Measurements from ENCODE around the gene ZNF765.
"Not testable (repeated sequence)": the region's sequence is repeated elsewhere in the genome, so short reads cannot be mapped to it uniquely, and the experiment has no call there.

ZNF765 gene

DNA sequence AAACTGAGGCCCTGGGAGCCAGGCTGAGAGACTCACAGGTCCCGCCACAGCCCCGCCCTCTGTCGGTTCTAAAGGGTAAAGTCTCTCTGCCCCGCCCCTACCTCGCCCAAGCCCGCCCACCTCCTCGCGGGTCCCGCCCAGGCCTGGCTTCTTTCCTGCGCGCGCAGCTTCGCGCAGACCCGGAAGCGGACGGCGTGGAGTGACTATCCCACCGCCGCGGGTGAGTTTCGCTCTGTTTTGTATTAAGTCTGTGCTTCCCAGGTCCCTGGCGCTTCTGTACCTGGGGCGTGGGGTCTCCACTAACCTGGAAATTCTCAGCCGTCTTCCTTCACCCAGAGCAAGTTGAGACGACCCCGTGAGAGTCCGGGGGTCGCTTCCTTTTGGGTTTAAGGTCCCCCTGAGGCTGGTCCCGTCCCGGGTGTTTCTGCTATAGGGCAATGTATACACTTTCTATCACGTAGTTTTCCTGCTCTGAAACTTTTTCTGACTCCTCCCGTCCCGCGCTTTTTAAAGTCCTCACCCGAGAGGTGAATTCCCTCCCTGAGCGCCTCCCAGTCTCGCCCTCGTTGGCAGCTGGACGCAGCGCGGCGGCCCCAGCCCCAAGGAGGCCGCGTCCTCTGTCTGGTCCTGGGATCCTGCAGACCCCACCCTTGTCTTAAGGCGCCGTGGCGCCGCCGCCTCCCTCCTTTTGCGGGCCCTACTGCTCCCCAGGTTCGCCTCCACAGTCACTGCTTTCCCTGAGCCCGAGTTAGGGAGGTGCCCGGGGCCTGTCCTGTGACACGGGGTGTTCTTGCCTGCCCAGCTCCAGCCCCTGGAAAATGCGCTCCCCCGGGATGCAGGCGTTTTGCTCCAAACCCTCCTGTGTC, at the start of gene ZNF765:
ZNF765 (plus strand) TSS at position 176 of the 866 bp plus-strand sequence. CDS start 2,867 bp downstream, outside the sequence.
- DNase-seq, result peak; percentile 95

DNA sequence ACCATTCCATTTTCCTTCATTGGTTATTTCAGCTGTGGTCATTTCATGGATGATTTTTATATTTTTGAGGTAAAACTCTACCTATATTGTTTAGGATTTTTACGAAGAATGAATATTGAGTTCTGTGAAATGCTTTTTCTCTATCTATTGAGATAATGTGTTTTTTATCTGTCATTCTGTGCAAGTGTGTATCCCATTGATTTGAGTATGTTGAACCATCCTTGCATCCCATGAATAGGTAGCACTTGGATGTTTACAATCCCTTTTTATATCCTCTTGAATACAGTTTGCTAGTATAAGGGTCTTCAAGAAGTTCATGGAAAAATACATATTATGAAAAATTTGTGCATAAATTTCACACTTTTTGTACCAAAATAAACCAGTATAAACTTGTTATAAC, 39.2 kb upstream of the ZNF765 start:
- no peak for DNase-seq

DNA sequence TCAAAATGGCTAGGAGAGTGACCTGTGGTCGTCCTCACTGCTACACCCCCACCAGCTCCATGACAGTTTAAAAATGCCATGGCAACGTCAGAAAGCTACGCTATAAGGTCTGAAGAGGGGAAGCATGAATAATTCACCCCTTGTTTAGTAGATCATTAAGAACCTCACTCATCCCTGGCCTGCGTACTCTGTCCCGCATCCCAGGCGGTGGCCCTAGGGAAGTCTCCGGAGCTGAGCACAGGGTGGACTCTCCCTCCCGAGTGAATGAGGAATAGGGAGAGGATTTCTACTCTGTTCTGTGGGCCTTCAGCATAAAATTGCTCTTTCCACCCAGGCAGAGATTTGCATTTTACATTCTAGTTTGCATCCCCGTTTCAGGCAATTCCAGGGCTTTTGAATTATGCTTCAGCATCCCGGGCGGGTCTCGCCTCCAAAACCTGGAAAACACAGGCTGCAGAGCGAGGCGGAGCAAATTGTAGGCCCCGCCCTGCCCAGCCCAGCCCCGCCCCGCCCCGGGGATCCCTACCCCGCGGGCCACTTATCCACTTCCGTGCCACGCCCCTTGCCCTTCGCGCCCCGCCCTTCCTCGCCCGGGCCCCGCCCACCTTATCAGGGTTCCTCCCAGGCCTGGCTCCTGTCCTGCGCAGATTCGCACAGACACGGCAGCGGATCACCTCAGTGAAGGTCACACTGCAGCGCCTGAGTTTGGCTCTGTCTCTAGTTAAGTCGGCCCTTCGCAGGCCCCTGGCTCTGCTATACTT, 36.9 kb upstream of the ZNF765 start:
- DNase-seq, result no peak

DNA sequence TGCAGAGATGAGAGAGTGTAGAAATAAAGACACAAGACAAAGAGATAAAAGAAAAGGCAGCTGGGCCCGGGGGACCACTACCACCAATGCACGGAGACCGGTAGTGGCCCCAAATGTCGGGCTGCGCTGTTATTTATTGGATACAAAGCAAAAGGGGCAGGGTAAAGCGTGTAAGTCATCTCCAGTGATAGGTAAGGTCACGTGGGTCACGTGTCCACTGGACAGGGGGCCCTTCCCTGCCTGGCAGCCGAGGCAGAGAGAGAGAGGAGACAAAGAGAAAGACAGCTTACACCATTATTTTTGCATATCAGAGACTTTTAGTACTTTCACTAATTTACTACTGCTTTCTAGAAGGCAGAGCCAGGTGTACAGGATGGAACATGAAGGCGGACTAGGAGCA, 34.9 kb upstream of the ZNF765 start:
- not testable (repeated sequence) for DNase-seq

DNA sequence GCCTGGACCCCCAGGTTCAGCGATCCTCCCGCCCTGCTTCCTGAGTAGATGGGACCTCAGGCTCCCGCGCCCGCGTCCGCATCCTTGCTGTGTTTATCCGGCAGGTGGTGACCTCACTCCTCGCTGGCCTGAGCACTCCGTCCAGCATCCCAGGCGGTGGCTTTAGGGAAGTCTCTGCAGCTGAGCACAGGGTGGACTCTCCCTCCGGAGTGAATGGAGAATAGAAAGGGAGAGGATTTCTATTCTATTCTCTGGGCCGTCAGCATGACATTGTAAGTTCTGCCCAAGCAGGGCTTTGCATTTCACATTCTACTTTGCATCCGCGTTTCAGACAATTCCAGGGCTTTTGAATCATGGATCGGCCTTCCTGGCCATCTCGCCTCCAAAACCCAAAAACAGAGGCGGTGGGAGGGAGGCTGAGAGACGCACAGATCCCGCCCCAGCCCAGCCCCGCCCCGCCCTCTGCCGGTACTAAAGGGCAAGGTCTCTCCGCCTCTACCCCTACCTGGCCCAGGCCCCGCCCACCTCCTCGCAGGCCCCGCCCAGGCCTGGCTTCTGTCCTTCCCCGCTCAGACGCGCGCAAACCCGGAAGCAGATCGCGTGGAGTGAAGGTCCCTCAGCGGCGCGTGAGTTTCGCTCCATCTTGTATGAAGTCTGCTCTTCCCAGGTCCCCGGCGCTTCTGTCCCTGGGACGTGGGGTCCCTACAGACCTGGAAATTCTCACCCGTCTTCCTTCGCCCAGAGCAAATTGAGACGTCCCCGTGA, 29.6 kb upstream of the ZNF765 start, which contains the start of gene ZNF525:
ZNF525 (plus strand) TSS at position 572 of the 765 bp plus-strand sequence. CDS start 6,577 bp downstream, outside the sequence.
- DNase-seq, result peak; percentile 96

DNA sequence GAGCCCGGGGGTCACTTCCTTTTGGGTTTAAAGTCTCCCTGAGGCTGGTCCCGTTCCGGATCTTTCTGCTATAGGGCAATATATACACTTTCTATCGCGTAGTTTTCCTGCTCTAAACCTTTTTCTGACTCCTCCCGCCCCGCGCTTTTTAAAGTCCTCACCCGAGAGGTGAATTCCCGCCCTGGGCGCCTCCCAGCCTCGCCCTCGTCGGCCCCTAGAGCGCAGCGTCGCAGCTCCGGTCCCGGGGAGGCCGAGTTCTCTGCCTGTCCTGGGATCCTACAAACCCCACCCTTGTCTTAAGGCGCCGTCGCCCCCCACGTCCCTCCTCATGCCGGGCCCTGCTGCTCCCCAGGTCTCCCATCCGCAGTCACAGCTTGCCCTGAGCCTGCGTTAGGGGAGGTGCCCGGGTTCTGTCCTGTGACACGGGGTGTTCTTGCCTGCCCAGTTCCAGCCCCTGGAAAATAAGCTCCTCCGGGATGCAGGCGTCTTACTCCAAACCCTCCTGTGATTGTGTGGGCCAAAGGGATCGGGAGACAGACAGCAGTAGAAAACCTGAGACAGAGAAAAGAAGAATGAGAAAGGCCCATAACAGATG, 29.0 kb upstream of the ZNF765 start:
- DNase-seq, result peak; percentile 60

DNA sequence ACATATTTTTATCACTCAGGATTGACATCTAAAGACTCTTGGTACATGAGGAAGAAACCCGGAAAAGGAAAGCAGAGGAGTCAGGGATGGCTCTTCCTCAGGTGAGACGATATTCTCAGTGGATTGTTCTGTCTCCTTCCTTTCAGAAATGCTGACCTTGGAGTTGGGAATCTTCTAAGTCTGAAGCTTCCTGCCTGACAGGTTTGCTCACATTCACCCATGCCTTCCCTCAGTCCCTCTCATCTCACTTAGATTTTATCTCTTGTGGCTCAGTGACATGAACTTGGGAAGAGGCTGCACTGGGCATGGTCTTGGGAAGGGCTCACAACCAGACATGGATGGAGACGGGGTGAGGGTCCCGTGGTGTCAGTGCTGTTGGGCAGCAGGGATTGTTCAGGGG, 22.8 kb upstream of the ZNF765 start:
- no peak for DNase-seq

DNA sequence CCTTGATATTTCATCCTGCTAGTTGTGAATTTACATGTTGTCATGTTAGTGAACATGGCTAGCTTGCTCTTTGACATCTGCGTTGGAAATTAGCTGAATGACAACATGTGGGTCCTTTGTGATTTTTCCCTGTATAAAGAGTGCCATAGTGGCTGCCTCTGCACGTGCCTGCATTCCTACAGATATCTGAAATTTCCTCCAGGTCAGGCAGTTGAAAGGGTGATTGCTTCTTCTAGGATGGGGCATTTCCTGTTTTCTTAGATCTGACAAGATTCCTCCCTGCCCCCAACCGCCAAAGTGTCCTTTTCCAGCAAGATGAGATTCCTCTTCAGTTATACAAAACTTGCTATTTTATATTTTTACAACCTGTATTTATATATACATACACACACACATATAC, 20.7 kb upstream of the ZNF765 start:
- no peak for DNase-seq

DNA sequence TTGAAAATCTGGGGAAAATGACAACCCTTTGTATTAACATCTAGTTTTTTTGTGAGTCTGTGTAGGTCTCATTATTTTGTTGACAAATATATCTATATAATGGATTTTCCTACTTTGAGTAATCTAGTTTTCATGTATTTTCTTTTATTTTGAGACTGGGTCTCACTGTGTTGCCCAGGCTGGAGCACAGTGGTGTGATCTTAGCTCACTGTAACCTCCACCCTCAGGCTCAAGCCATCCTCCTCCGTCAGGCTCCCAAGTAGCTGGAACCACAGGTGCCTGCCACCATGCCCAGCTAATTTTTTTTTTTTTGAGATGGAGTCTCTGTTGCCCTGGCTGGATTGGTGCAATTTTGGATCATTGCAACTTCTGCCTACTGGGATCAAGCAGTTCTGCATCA, 20.2 kb upstream of the ZNF765 start:
- DNase-seq, result no peak

DNA sequence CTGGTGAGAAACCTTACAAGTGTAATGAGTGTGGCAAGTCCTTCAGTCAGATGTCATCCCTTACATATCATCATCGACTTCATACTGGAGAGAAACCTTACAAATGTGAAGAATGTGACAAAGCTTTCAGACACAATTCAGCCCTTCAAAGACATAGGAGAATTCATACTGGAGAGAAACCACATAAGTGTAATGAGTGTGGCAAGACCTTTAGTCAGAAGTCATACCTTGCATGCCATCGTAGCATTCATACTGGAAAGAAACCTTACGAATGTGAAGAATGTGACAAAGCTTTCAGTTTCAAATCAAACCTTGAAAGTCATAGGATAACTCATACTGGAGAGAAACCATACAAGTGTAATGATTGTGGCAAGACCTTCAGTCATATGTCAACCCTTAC, 13.6 kb upstream of the ZNF765 start:
- DNase-seq, result no peak

DNA sequence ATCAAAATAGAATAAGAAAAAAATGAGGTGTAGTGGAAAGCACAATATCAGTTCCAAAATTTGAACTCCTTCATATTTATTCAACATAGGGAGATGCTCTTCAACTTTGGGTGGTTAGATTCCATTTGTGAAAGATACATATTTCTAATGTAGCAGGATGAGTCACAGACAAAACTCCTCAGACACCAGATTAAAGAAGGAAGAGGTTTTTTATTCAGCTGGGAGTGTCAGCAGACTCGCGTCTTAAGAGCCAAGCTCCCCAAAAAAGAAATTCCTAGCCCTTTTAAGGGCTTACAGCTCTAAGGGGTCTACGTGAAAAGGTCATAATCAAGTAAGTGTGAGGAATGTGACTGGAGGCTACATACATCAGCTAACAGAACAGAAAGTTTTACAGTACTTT, 6.8 kb upstream of the ZNF765 start:
- no peak for DNase-seq

DNA sequence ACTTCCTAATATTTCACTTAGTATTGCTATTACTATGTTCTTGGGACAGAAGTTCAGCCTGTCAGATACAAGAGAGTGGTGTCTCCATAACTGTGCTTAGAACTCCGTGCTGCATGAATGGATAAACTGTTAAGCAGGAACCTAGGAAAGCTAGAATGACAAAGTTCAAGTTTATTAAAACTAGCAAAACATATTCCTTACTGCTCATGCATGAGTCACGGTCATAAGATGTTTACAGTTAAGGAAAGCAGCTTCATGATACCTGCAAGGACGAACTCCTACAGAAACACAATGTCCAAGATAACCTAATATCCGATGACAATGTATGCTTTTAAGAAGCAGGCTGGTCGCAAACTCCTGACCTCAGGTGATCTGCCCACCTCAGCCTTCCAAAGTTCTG, 6.0 kb upstream of the ZNF765 start:
- DNase-seq, result no peak

DNA sequence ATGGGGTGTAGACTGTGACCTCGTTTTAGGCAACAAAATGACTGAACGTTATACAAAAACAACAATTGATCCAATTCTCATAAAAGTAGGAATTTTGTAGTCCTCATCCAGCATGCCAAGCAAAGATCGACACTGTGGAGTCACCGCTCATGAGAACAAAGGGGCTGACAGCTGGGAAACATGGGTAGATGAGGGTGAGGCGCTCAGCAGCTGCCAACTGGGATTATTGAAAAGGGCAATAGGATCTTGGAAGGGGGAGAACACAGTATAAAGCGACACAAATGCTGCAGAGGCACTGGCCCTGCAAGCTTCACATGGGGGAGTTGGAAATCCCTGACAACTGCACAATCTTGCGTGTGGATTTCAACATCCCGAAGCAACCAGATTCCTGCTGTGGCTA, 5.4 kb upstream of the ZNF765 start:
- DNase-seq, result no peak

DNA sequence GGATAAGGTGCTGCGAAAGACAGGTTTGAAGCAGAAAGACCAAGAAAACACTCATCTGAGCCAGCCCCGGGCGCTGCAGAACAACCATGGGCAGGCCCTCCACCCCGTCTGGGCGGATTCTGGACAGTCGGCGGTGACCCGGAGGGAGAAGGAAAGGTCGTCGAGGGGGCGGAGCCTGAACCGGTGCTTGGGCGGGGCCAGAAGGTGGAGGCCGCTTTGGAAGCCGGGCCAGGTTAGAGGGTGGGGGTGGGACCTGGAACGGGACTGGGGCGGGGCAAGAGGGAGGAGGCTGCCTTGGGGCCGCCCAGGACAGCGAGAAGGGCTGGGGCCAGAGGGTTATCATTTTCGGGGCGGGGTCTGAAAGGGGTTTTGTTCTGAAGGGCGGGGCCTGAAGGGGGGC, 5.0 kb upstream of the ZNF765 start:
- DNase-seq, result no peak

DNA sequence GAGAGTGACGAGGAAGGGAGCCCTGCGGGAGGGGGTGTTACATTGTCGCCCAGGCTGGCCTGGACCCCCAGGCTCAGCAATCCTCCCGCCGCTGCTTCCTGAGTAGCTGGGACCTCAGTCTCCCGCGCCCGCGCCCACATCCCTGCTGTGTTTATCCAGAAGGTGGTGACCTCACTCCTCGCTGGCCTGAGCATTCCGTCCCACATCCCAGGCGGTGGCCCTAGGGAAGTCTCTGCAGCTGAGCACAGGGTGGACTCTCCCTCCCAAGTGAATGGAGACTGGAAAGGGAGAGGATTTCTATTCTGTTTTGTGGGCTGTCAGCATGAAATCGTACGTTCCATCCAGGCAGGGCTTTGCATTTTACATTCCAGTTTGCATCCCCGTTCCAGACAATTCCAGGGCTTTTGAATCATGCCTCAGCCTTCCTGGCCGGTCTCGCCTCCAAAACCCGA, 401 bp upstream of the ZNF765 start:
- DNase-seq, result no peak

DNA sequence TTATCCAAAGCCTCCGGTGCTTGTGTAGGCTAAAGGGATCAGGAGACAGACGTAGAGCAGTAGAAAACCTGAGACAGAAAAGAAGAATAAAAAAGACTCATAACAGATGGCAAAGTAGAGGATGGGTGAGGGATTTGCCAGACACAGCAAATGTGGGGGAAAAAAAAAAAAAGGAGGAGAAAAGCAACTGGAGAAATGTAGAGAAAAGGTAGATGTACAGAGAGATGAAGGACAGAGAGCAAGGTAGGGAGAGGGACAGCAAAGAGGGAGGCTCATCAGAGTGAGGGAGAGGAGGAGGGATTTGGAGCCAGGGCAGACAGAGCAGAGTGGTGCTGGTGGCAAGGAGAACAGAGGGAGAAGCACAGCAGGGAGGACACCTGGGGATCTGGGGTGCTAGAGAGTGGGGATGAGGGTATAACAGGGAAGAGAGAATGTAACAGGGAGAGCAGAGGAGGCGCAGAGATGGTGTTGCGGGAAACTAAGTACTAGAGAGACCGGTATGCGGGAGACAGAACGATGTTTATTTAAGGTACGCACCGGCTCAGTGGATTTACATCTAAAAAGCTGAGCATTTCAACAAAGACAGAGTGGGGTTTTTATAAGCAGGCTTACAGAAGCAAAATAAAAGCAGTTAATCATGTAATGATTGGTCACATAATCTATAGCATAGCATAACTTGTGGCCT, 1.0 kb downstream of the ZNF765 start:
- DNase-seq, result not testable (repeated sequence)

DNA sequence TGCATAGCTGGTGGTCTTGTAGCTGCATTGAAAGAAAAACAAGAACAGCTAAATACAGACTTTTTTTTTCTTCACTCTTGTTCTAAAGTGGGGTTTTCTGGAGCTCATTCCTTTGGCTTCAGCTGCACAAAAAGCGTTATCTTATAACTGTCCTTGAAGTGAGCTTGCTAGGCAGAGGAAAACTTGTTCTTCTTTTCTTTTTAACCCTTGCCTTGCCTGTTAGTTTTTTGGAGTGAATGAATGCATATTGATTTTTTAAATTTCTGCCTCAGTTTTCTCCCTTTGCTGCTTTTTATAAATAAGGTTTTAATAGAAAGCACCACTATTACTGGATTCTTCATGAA, 1.5 kb downstream of the ZNF765 start:
- DNase-seq, result no peak

DNA sequence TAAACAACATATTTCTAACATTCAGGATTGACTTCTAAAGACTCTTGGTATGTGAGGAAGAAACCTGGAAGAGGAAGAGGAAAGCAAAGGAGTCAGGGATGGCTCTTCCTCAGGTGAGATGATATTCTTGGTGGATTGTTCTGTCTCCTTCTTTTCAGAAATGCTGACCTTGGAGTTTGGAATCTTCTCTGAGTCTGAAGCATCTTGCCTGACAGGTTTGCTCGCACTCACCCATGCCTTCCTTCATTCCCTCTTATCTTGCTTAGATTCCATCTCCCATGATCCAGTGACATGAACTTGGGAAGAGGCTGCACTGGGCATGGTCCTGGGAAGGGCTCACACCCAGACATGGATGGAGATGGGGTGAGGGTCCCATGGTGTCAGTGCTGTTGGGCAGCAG, 3.0 kb downstream of the ZNF765 start:
- not testable (repeated sequence) for DNase-seq

DNA sequence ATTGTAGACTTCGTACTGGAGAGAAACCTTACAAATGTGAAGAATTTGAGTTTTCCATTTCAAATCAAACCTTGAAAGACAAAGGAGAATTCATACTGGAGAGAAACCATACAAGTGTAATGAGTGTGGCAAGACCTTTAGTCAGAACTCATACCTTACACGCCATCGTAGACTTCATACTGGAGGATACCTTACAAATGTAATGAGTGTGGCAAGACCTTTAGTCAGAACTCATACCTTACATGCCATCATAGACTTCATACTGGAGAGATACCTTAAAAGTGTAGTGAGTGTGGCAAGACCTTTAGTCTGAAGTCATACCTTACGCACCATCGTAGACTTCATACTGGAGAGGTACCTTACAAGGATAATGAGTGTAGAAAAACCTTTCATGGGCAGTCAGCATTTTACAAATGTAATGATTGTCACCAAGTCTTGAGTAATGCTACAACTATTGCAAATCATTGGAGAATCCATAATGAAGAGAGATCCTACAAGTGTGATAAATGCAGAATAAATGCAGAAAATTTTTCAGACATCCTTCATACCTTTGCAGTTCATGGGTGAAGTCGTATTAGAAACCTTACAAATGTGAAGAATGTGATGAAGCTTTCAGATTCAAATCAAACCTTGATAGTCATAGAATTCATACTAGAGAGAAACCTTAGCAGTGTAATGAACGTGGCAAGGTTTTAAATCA, 14.7 kb downstream of the ZNF765 start:
- no peak for DNase-seq

DNA sequence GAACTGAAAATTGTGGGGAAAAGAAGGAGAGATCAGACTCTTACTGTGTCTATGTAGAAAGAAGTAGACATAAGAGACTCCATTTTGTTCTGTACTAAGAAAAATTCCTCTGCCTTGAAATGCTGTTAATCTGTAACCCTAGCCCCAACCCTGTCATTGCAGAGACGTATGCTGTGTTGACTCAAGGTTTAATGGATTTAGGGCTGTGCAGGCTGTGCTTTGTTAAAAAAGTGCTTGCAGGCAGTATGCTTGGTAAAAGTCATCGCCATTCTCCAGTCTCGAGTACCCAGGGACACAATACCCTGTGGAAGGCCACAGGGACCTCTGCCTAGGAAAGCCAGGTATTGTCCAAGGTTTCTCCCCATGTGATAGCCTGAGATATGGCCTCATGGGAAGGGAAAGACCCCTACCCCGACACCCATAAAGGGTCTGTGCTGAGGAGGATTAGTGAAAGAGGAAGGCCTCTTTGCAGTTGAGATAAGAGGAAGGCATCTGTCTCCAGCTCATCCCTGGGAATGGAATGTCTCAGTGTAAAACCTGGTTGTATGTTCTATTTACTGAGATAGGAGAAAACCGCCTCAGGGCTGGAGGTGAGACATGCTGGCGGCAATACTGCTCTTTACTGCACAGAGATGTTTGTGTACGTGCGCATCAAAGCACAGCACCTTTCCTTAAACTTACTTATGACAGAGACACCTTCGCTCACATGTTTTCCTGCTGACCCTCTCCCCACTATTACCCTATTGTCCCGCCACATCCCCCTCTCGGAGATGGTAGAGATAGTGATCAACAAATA, 25.8 kb downstream of the ZNF765 start:
- DNase-seq, result not testable (repeated sequence)

DNA sequence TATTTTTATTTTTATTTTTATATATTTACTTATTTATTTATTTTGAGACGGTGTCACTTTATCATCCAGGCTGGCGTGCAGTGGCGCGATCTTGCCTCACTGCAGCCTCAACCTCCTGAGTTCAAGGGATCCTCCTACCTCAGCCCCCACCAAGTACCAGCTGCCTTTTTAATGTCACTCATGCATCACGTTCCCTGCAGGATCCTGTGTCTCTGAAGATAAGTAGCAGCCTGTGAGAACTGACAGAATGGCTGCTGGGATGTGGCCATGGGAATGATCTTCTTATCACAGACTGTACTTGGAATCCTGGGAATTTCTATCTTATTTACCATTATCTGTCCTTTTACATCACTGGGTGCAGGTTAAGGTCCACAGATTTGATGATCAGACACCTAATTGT, 27.6 kb downstream of the ZNF765 start:
- no peak for DNase-seq

Measured in CD4-positive, alpha-beta T cell treated with Interleukin-21 for 1 hour (primary cell).